GM12865 (cell line): ENCODE measurements around the gene ADCY7.

Experiments
- DNase-seq: peaks from one replicate; pipeline ENCODE4 v3.0.0; 2010; ENCODE audit warnings: low read depth
- H3K4me3 ChIP-seq: 2 replicates; pipeline ENCODE4 v1.5.1; 2011; ENCODE audit warnings: mild to moderate bottlenecking, low read depth, low read length, control low read depth
- TF ChIP-seq, protein P1 (sequence below): IDR thresholded peaks from 2 replicates; pipeline ENCODE4 v1.5.1; 2011; ENCODE audit warnings: low read length, control low read depth, low read depth, inconsistent platforms; ENCODE audit not compliant: insufficient read depth; ENCODE audit errors: missing control alignments

ADCY7 gene

DNA sequence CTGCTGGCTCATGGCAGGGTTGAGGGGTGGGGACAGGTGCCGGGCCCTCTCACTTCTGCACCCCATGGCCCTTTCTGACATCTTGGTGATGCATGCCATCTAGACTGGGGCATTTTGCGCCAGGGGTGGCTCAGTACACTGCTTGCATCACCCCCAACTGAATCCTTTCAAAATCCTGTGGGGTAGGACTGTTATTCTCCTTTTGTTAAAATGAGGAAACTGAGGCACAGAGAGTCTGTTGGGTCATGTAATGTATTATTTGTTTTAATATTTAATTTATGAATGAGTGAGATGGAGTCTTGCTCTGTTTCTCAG lies 9.9 kb downstream of the ADCY7 start:
- TF ChIP-seq, protein P1, sequence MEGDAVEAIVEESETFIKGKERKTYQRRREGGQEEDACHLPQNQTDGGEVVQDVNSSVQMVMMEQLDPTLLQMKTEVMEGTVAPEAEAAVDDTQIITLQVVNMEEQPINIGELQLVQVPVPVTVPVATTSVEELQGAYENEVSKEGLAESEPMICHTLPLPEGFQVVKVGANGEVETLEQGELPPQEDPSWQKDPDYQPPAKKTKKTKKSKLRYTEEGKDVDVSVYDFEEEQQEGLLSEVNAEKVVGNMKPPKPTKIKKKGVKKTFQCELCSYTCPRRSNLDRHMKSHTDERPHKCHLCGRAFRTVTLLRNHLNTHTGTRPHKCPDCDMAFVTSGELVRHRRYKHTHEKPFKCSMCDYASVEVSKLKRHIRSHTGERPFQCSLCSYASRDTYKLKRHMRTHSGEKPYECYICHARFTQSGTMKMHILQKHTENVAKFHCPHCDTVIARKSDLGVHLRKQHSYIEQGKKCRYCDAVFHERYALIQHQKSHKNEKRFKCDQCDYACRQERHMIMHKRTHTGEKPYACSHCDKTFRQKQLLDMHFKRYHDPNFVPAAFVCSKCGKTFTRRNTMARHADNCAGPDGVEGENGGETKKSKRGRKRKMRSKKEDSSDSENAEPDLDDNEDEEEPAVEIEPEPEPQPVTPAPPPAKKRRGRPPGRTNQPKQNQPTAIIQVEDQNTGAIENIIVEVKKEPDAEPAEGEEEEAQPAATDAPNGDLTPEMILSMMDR = no peak
- no peak for DNase-seq
- no peak overlapping the region for H3K4me3 ChIP-seq

DNA sequence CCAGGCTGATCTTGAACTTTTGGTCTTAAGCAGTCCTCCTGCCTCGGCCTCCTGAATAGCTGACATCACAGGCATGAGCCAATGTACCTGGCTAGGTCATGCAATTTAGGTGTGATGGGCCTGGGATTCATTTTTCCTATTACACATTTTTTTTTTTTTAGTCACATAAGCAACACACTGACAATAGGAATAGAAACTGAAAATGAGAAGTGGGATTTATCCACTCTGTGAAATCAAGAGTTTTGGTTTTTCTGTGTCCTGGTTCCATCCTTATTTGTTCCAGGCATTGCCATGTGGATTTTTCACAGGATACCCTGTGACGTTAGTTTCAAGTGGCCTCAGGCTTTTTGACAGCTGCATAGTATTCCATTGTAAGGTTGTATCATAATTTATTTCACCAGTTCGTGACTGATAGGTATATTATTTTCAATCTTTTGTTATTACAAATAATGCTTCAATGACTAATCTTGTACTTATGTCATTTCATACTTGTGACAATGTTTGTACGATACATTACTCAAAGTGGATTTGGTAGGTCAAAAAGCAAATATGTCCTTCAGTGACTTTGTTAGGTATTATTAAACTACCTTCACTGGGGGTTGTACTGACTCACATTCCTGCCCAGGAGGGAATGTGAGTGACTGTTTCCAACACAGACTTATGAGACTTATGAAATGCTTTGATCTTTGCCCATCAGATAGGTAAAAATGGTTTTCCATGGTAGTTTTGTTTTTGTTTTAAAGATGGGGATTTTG lies 10.6 kb downstream of the ADCY7 start:
- TF ChIP-seq, protein P1 = no peak
- no peak overlapping the region for H3K4me3 ChIP-seq
- no peak for DNase-seq

DNA sequence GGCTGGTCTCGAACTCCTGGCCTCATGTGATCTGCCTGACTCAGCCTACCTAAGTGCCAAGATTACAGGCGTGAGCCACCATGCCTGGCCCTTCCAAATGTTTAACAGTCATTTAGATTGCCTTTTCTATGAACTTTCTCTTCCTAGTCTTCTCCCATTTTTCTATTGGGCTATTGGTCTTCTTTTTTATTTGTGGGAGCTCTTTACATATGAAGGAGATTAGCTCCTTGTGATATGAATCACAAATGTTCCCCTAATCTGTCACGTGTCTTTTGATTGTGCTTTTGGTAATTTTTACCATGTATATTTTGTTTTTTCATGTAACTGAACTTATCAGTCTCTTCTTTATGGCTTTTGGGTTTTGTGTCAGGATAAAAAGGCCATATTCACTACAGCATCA lies 11.9 kb downstream of the ADCY7 start:
- TF ChIP-seq, protein P1 = no peak
- DNase-seq = no peak
- H3K4me3 ChIP-seq = no peak overlapping the region

DNA sequence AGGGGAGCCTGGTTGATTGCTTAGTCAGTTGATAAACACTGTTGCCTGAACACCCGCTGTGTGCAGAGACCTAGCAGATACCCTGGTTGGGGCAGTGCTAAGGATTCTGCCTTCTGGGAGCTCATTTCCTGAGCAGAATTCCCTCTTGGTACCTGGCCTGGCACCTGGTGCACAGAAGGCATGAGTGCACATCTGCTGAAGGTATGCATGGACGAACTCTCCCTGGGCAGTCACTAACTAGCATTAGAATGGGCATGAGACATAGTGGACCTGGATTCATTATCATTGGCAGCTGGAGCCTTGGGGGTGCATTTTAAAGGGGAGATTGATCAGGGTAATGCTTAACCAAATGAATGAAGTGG lies 13.1 kb downstream of the ADCY7 start:
- H3K4me3 ChIP-seq = no peak overlapping the region
- no peak for DNase-seq
- TF ChIP-seq, protein P1 = no peak

DNA sequence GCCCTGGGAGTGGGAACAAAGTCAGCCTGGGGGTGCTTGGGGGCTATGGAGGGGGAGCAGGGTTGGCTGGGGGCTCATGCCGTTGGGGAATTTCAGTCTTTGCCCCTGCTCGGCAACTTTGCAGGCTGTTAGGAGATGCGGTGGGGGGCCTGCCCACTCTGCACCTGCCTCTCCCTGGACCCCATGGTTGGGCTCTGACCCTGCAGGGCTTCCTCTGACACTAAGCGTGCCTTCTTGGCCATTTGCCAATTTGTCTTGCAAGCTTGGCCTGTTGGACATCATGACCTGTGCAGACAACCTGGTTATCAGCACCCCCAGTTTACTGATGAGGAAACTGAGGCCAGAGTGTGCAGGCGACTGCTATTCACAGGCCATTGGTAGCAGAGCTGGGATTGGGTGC lies 14.6 kb downstream of the ADCY7 start:
- peak overlapping the region; percentile 36; the same call in 1 of the 2 replicates for H3K4me3 ChIP-seq

DNA sequence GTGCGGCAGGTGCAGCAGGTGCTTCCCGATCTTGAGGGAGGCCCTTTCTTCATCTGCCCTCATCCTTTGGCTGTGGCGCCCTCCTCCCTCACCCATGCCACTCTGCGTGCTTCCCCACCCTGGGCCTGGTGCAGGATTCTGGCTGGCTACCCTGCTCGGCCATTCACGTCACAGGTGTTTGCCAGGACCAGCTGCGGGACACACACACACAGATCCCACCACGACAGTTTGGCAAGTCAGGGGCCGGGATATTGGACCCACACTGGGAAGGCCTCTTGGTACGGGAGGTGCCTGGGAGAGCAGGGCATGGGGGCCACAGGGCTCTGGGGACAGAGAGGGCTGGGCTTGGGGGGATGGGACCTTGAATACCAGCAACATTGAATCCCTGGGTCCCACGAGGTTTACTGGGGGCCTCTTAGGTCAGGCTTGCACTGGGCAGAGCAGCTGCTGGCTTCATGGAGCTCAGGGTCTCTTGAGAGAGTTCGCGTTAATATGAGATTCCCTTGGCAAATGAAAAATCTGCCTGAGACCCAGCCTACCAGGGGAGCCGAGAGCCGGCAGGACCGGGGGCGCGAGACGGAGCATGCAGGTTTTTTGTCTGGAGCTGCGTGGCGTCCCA lies 15.1 kb downstream of the ADCY7 start:
- TF ChIP-seq, protein P1 = no peak
- no peak for DNase-seq
- peak overlapping the region; percentile 36 for H3K4me3 ChIP-seq

More for the DNA sequence above, 14.6 kb downstream of the ADCY7 start:
- no peak for DNase-seq
- TF ChIP-seq, protein P1 = no peak

DNA sequence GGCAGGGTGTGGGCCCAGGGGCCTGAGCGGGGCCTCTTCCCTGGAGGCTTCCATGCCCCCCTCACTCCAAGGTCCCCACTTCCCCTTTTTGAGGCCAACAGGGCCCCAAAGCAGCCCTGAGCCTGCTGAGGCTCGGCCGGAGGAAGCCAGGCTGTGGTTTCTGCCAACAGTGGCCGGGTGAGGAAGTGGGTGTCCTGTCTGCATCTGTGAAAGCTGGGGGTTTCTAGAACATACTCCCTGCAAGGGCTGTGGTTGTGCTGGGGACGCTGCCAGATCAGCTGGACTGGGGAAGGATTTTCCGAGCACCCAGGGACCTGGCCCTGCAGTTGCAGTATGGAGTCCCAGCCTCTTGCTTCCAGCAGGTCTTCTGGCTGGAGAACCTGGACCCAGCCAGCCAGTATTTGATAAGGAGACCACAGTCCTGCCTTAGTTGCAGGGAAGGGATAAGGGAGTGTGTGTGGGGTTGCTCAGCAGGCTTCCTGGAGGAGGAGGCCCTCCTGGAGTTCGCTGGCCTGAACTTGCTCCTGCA lies 15.7 kb downstream of the ADCY7 start:
- DNase-seq = peak; percentile 94
- TF ChIP-seq, protein P1 = no peak
- H3K4me3 ChIP-seq = peak overlapping the region; percentile 36
